Activated T-cell treated with anti-CD3 and anti-CD28 coated beads, Interleukin-2, amount 50 U/mL, for 48 hours (primary cell): ENCODE results near the gene PALLD.

Experiments used
- DNase-seq, 2 experiments: peaks; one replicate each; pipeline ENCODE4 v3.0.0-alpha.2; 2020

The PALLD gene

GRCh38 chr4:168648929-168649328 is 152.1 kb downstream of the PALLD start:
- no peak for DNase-seq

DNA sequence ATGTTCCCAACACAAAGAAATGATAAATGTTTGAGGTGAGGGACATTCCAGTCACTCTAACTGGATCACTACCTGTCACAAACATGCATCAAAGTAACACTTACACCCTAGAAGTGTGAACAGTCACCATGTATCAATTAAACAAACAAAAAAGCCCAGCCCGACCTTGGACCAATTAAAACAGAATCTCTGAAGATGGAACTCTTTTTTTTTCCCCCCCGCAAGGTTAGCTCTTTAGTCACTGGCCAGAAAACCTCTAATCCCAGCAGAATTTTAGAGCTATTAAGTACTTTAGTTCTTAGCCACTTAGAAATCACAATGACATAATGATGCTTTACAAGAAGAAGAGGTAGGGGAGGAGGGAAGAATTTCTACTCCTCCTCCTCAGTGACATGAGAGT is 154.5 kb downstream of the PALLD start:
- no peak for DNase-seq

DNA sequence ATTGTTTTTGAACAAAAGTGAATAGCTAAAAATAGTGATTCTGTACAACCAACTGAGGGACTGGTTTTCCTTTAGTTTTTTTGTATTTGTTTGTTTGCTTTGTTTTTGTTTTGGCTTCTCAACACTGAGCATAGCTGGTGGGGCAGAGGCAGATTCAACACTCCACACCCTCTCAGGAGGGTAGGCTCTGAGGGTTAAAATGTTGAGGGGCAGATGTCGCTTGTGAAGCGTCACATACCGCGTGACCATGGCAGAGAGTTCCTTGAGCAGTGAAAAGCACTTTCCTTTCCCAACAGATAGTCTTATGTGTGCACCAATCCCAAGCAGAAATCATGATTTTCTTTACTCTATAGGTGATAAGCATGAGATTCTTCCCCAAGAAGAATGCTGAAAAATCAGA is 155.0 kb downstream of the PALLD start:
- DNase-seq, result no peak

- no peak for DNase-seq
Measured at GRCh38 chr4:168652755-168653154, 155.9 kb downstream of the PALLD start.

GRCh38 chr4:168654104-168654847 is 157.4 kb downstream of the PALLD start:
- no peak for DNase-seq

DNA sequence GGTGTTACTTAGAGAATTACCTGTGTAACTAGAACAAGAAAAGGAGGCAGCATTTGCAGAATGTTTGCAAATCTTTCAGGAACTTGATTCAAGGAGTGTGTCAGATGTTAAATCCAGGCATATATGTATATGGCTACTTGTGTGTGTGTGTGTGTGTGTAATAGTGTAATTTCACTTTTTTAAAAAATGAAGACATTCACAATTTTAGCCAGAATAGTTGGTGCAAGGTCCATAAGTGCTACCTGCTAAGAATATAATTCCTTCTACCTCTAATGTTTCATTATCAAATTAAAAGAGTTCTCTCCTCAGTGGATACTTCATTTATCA is 158.0 kb downstream of the PALLD start:
- DNase-seq, result no peak

DNA sequence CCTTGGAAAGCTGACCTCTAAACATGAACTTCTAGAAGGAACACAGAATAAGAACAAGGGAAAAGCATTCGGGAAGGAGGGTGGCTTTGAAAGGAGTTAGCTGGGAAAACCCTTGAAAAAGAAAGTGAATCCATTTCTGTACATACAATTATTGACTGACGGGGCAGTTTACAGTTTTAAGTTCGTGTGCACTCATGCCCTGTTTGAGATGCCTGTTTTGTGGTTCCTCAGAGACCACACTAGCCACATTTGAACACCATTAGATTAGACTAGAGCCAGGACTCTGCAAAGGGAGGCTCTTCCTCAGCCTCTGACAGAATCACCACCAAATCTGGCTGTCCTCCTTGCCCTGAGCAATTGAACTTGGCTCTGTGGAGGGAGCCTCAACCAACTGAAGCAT is 158.3 kb downstream of the PALLD start:
- no peak for DNase-seq

DNA sequence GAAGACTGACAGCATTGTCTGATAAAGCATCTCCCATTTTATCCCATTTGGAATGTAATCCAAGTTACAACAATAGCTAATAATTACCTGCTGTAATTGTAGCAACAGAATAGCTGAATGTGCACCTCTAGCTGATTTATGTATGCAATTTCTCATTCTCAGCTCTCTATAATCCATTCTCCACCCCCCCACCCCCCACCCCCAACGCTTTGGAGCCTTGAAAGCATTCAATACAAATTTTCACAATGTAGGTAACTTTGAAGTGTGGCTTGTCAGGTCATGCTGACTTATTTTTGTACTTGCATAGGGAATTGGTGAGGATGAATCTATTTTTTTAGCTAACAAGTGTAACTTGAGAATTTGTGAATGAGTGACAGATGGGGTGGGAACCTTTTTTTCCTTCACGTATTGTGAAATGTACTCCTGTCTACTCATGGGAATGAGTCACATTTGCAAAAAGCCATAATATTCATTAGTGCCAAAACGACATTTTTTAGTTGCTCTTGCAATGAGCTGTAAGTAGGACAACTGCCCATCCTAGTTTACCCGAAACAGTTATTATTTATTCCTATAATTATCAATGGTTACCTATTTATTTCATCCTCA is 159.3 kb downstream of the PALLD start:
- no peak for DNase-seq

DNA sequence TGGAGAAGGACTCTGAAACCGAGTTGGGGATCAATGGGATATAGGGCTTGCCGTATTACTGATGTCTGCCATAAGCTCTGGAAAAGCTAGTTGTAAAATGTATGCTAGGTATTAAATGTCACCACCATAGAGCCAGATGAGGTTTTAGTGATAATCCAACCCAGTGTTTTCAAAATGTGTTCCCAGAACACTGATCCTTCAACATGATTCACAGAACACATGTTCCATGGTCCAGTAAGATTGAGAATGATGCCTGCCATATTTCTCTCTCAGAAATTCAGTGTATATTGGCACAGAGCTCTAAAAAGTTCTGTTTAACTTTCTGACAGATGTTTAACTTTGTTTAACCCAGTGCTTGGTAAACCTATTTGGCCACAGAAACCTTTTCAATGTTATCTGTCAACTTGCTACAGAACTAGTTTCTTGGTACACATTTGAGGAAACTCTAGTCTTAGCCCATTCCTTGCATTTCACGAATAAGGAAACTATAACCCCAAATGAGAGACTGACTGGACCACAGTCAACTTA is 160.2 kb downstream of the PALLD start:
- DNase-seq, result no peak

- DNase-seq, result no peak
Measured at GRCh38 chr4:168658751-168659150, 161.9 kb downstream of the PALLD start.

- no peak for DNase-seq
Measured at GRCh38 chr4:168659741-168660465, 163.1 kb downstream of the PALLD start.

GRCh38 chr4:168662297-168662984 is 165.6 kb downstream of the PALLD start:
- DNase-seq, result no peak

DNA sequence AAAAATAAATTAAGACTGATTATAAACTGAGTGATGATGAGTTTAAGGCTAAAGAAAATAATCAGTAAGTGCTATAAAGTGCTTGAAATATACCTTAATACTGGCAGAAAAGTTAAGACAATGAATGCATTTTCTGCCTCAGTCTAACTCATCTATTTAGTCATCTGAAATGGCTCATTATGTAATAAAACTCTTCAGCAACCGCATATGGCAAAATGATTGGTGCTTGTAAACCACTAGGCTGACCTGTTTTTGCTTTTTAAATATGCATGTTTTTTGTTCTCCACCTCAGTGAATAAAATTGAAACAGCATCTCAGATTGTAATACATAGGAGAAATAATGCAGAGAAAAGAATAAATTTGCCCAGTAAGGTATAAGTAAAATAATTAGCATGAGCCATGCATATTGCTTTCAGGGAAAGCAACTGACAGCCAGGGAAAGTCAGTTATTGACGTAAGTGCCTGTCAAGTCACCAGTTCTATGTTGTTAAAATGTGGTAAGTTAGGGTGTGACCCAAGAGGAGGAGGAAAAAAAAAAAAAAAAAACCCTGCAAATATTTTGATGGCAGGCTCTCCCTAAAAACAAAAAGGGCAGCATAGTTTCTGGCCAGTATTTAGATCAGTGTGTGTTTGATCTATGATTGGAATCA is 167.5 kb downstream of the PALLD start:
- no peak for DNase-seq

GRCh38 chr4:168666531-168666930 is 169.7 kb downstream of the PALLD start:
- no peak for DNase-seq

- no peak for DNase-seq
Measured at GRCh38 chr4:168667376-168667775, 170.5 kb downstream of the PALLD start.

- no peak for DNase-seq
Measured at GRCh38 chr4:168667921-168668320, 171.1 kb downstream of the PALLD start.

DNA sequence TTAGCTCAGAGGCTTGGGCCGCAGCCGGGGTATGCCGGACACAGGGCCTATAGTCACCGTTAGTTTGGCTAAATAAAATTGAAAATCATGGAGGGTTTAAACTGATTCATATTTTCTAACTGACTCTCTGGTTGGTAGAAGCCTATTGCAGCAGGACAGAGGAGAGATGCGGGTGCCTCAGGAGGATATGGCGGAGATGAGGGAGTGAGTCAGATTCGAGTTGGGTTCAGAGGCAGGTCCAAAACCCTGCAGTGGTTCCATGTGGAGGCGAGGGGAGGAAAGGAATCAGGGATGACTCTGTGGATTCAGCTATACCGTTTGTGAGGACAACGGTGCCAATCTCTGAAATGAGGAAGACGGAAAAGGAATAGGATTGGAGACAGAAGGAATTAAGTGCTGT is 176.6 kb downstream of the PALLD start:
- no peak for DNase-seq

GRCh38 chr4:168674077-168674747 is 177.4 kb downstream of the PALLD start:
- DNase-seq, result no peak

DNA sequence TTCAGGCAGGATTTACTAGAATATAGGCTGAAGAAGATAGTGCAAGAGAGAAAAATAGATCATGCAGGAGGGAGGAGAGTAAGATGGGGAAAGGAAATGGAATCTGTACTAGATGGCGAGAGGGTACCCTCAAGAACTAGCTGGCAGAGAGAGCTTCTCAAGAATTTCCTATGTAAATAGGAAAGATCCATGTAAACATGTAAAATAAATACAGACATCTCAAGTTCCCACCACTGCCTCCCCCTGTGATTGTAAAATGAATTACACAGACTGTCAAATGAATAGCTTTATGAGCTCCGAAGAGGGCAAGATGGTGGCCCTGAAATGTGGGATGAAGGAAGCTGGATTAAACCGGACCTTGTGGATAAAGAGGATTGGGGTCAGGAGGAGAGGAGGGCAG is 178.0 kb downstream of the PALLD start:
- DNase-seq, result no peak

- DNase-seq, result no peak
Measured at GRCh38 chr4:168677063-168677462, 180.2 kb downstream of the PALLD start.

GRCh38 chr4:168677879-168678278 is 181.0 kb downstream of the PALLD start:
- no peak for DNase-seq

- DNase-seq, result no peak
Measured at GRCh38 chr4:168678751-168679366, 182.0 kb downstream of the PALLD start.
